ENCODE results near the gene PIAS4. TPM values are rescaled to one million over a fixed set of nuclear protein-coding genes. Genes with fewer than 3 reads are reported as not detected.
"Not testable (repeated sequence)": the region's sequence is repeated elsewhere in the genome, so short reads cannot be mapped to it uniquely, and the experiment has no call there.

The PIAS4 gene
- total and polyA plus RNA-seq, 2 of the 13 experiments (the other 11 are each of a cell fraction or from before 2014, with no cell fraction given) = 9.0 to 20.1 TPM

DNA sequence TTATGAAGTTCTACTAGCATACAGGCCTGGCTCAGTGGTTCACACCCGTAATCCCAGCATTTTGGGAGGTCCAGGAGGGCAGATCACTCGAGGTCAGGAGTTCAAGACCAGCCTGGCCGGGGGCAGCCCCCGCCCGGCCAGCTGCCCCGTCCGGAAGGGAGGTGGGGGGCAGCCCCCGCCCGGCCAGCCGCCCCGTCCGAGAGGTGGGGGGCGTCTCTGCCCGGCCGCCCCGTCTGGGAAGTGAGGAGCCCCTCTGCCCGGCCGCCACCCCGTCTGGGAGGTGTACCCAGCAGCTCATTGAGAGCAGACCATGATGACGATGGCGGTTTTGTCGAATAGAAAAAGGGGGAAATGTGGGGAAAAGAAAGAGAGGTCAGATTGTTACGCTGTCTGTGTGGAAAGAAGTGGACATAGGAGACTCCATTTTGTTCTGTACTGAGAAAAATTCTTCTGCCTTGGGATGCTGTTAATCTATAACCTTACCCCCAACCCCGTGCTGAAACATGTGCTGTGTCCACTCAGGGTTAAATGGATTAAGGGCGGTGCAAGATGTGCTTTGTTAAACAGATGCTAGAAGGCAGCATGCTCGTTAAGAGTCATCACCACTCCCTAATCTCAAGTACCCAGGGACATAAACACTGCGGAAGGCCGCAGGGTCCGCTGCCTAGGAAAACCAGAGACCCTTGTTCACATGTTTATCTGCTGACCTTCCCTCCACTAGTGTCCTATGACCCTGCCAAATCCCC, 8.7 kb upstream of the PIAS4 start (continued):
- TF ChIP-seq HNF1A (IDR thresholded peaks at IDR 0.05; ENCODE audit: low read depth) = not testable (repeated sequence)
- 0 out of 2 replicates have a peak, but pooled peaks have one; percentile 43 for TF ChIP-seq HNF1A (CRISPR knock-in tag; IDR thresholded peaks at IDR 0.05; ENCODE audit: borderline replicate concordance)
- 0 out of 2 replicates have a peak, but pooled peaks have one; percentile 9 for TF ChIP-seq HNF4A (CRISPR knock-in tag; IDR thresholded peaks at IDR 0.05)
- TF ChIP-seq, protein P1, sequence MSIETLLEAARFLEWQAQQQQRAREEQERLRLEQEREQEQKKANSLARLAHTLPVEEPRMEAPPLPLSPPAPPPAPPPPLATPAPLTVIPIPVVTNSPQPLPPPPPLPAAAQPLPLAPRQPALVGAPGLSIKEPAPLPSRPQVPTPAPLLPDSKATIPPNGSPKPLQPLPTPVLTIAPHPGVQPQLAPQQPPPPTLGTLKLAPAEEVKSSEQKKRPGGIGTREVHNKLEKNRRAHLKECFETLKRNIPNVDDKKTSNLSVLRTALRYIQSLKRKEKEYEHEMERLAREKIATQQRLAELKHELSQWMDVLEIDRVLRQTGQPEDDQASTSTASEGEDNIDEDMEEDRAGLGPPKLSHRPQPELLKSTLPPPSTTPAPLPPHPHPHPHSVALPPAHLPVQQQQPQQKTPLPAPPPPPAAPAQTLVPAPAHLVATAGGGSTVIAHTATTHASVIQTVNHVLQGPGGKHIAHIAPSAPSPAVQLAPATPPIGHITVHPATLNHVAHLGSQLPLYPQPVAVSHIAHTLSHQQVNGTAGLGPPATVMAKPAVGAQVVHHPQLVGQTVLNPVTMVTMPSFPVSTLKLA (IDR thresholded peaks at IDR 0.05) = peak; percentile 9; the same call in 1 of the 2 replicates
- TF ChIP-seq ARNTL (CRISPR knock-in tag; IDR thresholded peaks at IDR 0.05) = peak; percentile 71; the same call in 1 of the 2 replicates

- in situ Hi-C loops (cut with HindIII; ENCODE audit: extremely low pct_ligation_motif_present, low pct_unique_long_range_greater_than_20kb); H3K9ac ChIP-seq (ENCODE audit: insufficient read depth, low read depth, low read length); H3K27me3 ChIP-seq (ENCODE audit: control insufficient read depth in 1 of 2, insufficient read depth in 2 of 2, low read length in 2 of 2); H3K27ac ChIP-seq (ENCODE audit: extremely low read length, insufficient read depth, low read length); H3K9me3 ChIP-seq (ENCODE audit: low read length); BruUV-seq (replicated peaks); H3K36me3 ChIP-seq (replicated peaks in 1 of 2; ENCODE audit: control insufficient read depth in 1 of 2, insufficient read depth in 2 of 2, low read length in 2 of 2); ATAC-seq; H4K20me1 ChIP-seq (ENCODE audit: insufficient read depth, low read length); H3K79me2 ChIP-seq (ENCODE audit: insufficient read depth, low read length); FAIRE-seq; CTCF ChIA-PET (ENCODE audit: low intra/inter-chr PET ratio, low total read pairs); DNase-seq (ENCODE audit: low spot score); H2AFZ ChIP-seq (ENCODE audit: low read length); H3K4me2 ChIP-seq (ENCODE audit: low read depth, low read length); H3K4me3 ChIP-seq (replicated peaks in 1 of 3; ENCODE audit: insufficient read depth in 1 of 3, low read depth in 2 of 3, low read length in 3 of 3): not testable (repeated sequence)
- POLR2A ChIA-PET = interaction anchor here (1.1 kb wide), 1 partner anchor 51 kb away, joined by 5 read pairs; no protein-coding TSS in a partner anchor
- intact Hi-C loops (cut with micrococcal nuclease; ENCODE audit: unreplicated experiment) = loop anchor here (10.0 kb wide), 1 partner anchor 134 kb away; no protein-coding TSS in a partner anchor
- WGBS (ENCODE audit: low lambda C conversion rate) = 77% methylated on average over 5 of the region's 5 CpGs
- H3K4me1 ChIP-seq (ENCODE audit: insufficient read depth, low read length) = peaks cover 28% of the 10 kb centered on the region
- TF ChIP-seq ZNF121 (CRISPR knock-in tag; IDR thresholded peaks at IDR 0.05) = 0 out of 2 replicates have a peak, but pooled peaks have one; percentile 26
These were observed 6.7 kb upstream of the PIAS4 start for GRCh38 chr19:4000798-4001197.

DNA sequence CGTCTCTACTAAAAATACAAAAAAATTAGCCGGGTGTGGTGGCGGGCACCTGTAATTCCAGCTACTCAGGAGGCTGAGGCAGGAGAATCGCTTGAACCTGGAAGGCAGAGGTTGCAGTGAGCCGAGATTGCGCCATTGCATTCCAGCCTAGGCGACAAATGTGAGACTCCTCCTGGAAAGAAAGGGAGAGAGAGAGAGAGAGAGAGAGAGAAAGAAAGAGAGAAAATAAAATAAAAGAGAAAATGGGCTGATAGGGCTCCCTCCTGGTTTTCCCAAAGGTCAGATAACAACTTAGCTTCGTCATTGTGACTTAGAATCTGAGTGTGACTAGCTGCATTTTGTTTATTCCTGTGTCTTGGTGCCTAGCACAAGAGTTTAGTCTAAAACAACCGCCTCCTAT, 2.1 kb upstream of the PIAS4 start:
- H3K36me3 ChIP-seq (replicated peaks in 1 of 2; ENCODE audit: control insufficient read depth in 1 of 2, insufficient read depth in 2 of 2, low read length in 2 of 2); in situ Hi-C loops (cut with HindIII; ENCODE audit: extremely low pct_ligation_motif_present, low pct_unique_long_range_greater_than_20kb); FAIRE-seq; H3K27ac ChIP-seq (ENCODE audit: extremely low read length, insufficient read depth, low read length); H2AFZ ChIP-seq (ENCODE audit: low read length); DNase-seq (ENCODE audit: low spot score); BruUV-seq (replicated peaks); H3K27me3 ChIP-seq (ENCODE audit: control insufficient read depth in 1 of 2, insufficient read depth in 2 of 2, low read length in 2 of 2); H3K9me3 ChIP-seq (ENCODE audit: low read length); H3K9ac ChIP-seq (ENCODE audit: insufficient read depth, low read depth, low read length); H3K4me2 ChIP-seq (ENCODE audit: low read depth, low read length); H3K4me3 ChIP-seq (replicated peaks in 1 of 3; ENCODE audit: insufficient read depth in 1 of 3, low read depth in 2 of 3, low read length in 3 of 3); CTCF ChIA-PET (ENCODE audit: low intra/inter-chr PET ratio, low total read pairs); H4K20me1 ChIP-seq (ENCODE audit: insufficient read depth, low read length); ATAC-seq: not testable (repeated sequence)
- peaks cover 31% of the 10 kb centered on the region for H3K4me1 ChIP-seq (ENCODE audit: insufficient read depth, low read length)
- 90% methylated on average over 9 of the region's 9 CpGs for WGBS (ENCODE audit: low lambda C conversion rate)
- H3K79me2 ChIP-seq (ENCODE audit: insufficient read depth, low read length) = peaks cover 30% of the 10 kb centered on the region
- POLR2A ChIA-PET = interaction anchor here (1.5 to 2.3 kb wide), 2 partner anchors 20 to 53 kb away, joined by 6 to 8 read pairs; partner anchors contain the start of gene EEF2
- intact Hi-C loops (cut with micrococcal nuclease; ENCODE audit: unreplicated experiment) = loop anchor here (10.0 kb wide), 1 partner anchor 129 kb away; no protein-coding TSS in a partner anchor

All from HepG2 (cell line).